ENCODE data around the gene TMEM38B.

TMEM38B gene

GRCh38 chr9:105673850-105674387, 20.4 kb upstream of the TMEM38B start:
- no peaks in the 10 kb centered on the region for H3K27me3 ChIP-seq (ENCODE audit: control insufficient read depth, insufficient read depth, low read length)

DNA sequence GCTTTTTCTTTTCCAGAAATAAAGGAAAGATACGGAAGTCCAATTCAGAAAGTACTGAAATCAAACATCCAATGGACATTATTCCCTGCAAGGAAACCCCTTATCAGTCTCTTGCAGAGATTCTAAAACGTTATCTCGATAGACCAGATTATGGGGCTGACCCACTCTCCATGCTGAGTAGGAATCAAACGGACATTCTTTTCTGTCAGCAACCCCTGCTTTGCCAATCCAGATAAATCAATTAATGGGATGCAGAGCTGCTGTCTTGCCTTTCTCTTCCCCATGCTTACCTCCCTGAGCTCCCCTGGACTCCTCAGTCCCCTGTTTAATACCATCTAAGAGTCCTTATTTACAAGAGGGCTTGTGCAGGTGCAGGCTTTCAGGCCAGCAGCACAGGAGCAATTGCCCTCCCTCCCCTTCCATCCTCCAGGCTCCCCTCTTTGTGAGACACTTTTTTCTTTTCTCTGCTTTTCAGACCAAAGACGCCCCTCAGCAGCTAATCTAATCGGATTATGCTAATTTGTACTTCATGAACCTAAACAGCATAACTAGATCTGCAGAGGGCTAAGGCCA, 17.9 kb upstream of the TMEM38B start:
- no peak overlapping the region for H3K27ac ChIP-seq
- H3K36me3 ChIP-seq (ENCODE audit: control insufficient read depth, insufficient read depth, low read length): no peaks in the 10 kb centered on the region
- TF ChIP-seq, protein P1, sequence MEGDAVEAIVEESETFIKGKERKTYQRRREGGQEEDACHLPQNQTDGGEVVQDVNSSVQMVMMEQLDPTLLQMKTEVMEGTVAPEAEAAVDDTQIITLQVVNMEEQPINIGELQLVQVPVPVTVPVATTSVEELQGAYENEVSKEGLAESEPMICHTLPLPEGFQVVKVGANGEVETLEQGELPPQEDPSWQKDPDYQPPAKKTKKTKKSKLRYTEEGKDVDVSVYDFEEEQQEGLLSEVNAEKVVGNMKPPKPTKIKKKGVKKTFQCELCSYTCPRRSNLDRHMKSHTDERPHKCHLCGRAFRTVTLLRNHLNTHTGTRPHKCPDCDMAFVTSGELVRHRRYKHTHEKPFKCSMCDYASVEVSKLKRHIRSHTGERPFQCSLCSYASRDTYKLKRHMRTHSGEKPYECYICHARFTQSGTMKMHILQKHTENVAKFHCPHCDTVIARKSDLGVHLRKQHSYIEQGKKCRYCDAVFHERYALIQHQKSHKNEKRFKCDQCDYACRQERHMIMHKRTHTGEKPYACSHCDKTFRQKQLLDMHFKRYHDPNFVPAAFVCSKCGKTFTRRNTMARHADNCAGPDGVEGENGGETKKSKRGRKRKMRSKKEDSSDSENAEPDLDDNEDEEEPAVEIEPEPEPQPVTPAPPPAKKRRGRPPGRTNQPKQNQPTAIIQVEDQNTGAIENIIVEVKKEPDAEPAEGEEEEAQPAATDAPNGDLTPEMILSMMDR (IDR thresholded peaks at IDR 0.05): no peak
- no peaks in the 10 kb centered on the region for H3K4me1 ChIP-seq
- no peak overlapping the region for H3K9ac ChIP-seq
- no peak overlapping the region for H2AFZ ChIP-seq
- H3K9me3 ChIP-seq (ENCODE audit: control insufficient read depth, low read length): no peaks in the 10 kb centered on the region
- H3K4me3 ChIP-seq (ENCODE audit: low read depth, low read length): no peak overlapping the region
- H3K4me2 ChIP-seq (ENCODE audit: low read length): no peak overlapping the region
- H3K79me2 ChIP-seq: no peaks in the 10 kb centered on the region
- H3K27me3 ChIP-seq (ENCODE audit: control insufficient read depth, insufficient read depth, low read length): no peaks in the 10 kb centered on the region

More at GRCh38 chr9:105673850-105674387, 20.4 kb upstream of the TMEM38B start:
- H3K9me3 ChIP-seq (ENCODE audit: control insufficient read depth, low read length): no peaks in the 10 kb centered on the region
- H3K79me2 ChIP-seq: no peaks in the 10 kb centered on the region
- H3K4me3 ChIP-seq (ENCODE audit: low read depth, low read length): no peak overlapping the region
- no peaks in the 10 kb centered on the region for H3K36me3 ChIP-seq (ENCODE audit: control insufficient read depth, insufficient read depth, low read length)
- no peaks in the 10 kb centered on the region for H3K4me1 ChIP-seq
- H3K4me2 ChIP-seq (ENCODE audit: low read length): no peak overlapping the region
- TF ChIP-seq, protein P1 (IDR thresholded peaks at IDR 0.05): no peak
- H2AFZ ChIP-seq: no peak overlapping the region
- no peak overlapping the region for H3K9ac ChIP-seq
- no peak overlapping the region for H3K27ac ChIP-seq

- Histone ChIP-seq H3K4me1 (no peaks in the 10 kb centered on the region), H3K36me3 (ENCODE audit: control insufficient read depth, insufficient read depth, low read length) (no peaks in the 10 kb centered on the region), H3K9me3 (ENCODE audit: control insufficient read depth, low read length) (no peaks in the 10 kb centered on the region), H3K9ac (no peak overlapping the region), H2AFZ (no peak overlapping the region), H3K79me2 (no peaks in the 10 kb centered on the region), H3K27ac (no peak overlapping the region), H3K27me3 (ENCODE audit: control insufficient read depth, insufficient read depth, low read length) (no peaks in the 10 kb centered on the region), H3K4me3 (ENCODE audit: low read depth, low read length) (no peak overlapping the region), H3K4me2 (ENCODE audit: low read length) (no peak overlapping the region)
- TF ChIP-seq, protein P1 (IDR thresholded peaks at IDR 0.05): no peak
Measured at GRCh38 chr9:105678163-105678562, 16.2 kb upstream of the TMEM38B start.

DNA sequence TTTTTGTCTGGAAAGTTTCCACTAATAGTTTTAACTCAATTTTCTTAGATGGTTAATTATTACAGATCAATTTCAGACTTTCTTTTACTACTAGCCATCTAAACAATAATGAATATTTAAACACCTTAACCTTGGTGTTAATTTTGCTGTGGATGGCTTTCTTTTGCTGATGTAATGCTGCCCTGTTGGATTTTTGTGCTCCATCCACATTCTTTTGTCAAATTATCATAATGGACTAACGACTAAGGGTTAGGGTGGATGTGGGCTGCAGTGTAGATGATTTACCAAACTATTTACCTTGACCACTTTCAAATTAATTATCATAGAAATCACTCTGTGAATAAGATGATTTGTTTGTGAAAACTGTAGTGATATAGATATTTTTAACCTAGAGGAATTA, 15.6 kb upstream of the TMEM38B start:
- no peaks in the 10 kb centered on the region for H3K36me3 ChIP-seq (ENCODE audit: control insufficient read depth, insufficient read depth, low read length)
- H3K9me3 ChIP-seq (ENCODE audit: control insufficient read depth, low read length): no peaks in the 10 kb centered on the region
- no peaks in the 10 kb centered on the region for H3K27me3 ChIP-seq (ENCODE audit: control insufficient read depth, insufficient read depth, low read length)
- H3K4me1 ChIP-seq: no peaks in the 10 kb centered on the region
- TF ChIP-seq, protein P1 (IDR thresholded peaks at IDR 0.05): no peak
- H3K4me3 ChIP-seq (ENCODE audit: low read depth, low read length): no peak overlapping the region
- no peak overlapping the region for H3K9ac ChIP-seq
- no peak overlapping the region for H3K4me2 ChIP-seq (ENCODE audit: low read length)
- H3K27ac ChIP-seq: no peak overlapping the region
- H3K79me2 ChIP-seq: no peaks in the 10 kb centered on the region
- H2AFZ ChIP-seq: no peak overlapping the region

Data from parathyroid adenoma (tissue), 2 donors.